ENCODE data around the gene VEGFC.

The VEGFC gene

GRCh38 chr4:176795441-176795840, 2.7 kb upstream of the VEGFC start:
- no peak for DNase-seq

GRCh38 chr4:176794651-176795050, 1.9 kb upstream of the VEGFC start:
- no peak for DNase-seq

GRCh38 chr4:176794151-176794550, 1.4 kb upstream of the VEGFC start:
- no peak for DNase-seq

GRCh38 chr4:176793060-176793605, 411 bp upstream of the VEGFC start:
- peak; percentile 25 for DNase-seq

GRCh38 chr4:176791591-176792325, 964 bp downstream of the VEGFC start:
- peak; percentile 34 for DNase-seq

GRCh38 chr4:176790398-176790797, 2.3 kb downstream of the VEGFC start:
- no peak for DNase-seq

- no peak for DNase-seq
These were observed 2.8 kb downstream of the VEGFC start for GRCh38 chr4:176789955-176790354.

GRCh38 chr4:176788971-176789370, 3.8 kb downstream of the VEGFC start:
- no peak for DNase-seq

GRCh38 chr4:176788248-176788647, 4.5 kb downstream of the VEGFC start:
- DNase-seq = no peak

- DNase-seq = no peak
These were observed 7.9 kb downstream of the VEGFC start for GRCh38 chr4:176784816-176785215.

GRCh38 chr4:176782794-176783193, 9.9 kb downstream of the VEGFC start:
- DNase-seq = no peak

GRCh38 chr4:176782191-176782590, 10.5 kb downstream of the VEGFC start:
- no peak for DNase-seq

- DNase-seq = no peak
These were observed 11.0 kb downstream of the VEGFC start for GRCh38 chr4:176781739-176782100.

- DNase-seq = no peak
These were observed 11.6 kb downstream of the VEGFC start for GRCh38 chr4:176780995-176781738.

GRCh38 chr4:176779421-176779820, 13.3 kb downstream of the VEGFC start:
- DNase-seq = no peak

GRCh38 chr4:176778491-176778890, 14.2 kb downstream of the VEGFC start:
- DNase-seq = no peak

- DNase-seq = no peak
These were observed 14.7 kb downstream of the VEGFC start for GRCh38 chr4:176778063-176778462.

GRCh38 chr4:176775338-176775737, 17.4 kb downstream of the VEGFC start:
- no peak for DNase-seq

GRCh38 chr4:176774852-176775251, 17.9 kb downstream of the VEGFC start:
- no peak for DNase-seq

GRCh38 chr4:176769514-176769913, 23.2 kb downstream of the VEGFC start:
- no peak for DNase-seq

- no peak for DNase-seq
These were observed 25.5 kb downstream of the VEGFC start for GRCh38 chr4:176767183-176767582.

GRCh38 chr4:176762661-176763308, 29.9 kb downstream of the VEGFC start:
- DNase-seq = no peak

GRCh38 chr4:176761872-176762271, 30.9 kb downstream of the VEGFC start:
- no peak for DNase-seq

GRCh38 chr4:176760471-176760870, 32.3 kb downstream of the VEGFC start:
- no peak for DNase-seq

Data from femur (tissue), 1 donor.